SK-N-SH (cell line): Measurements from ENCODE around the gene AMFR. TPM values are rescaled to one million over a fixed set of nuclear protein-coding genes. Genes with fewer than 3 reads are reported as not detected.

Experiments
- CTCF ChIA-PET: fragments of 300-600, 350-600 bp; formaldehyde crosslinking; extraction: SDS; loops from one replicate; lab custom pipeline; 2021; lab: Yijun Ruan, JAX
- POLR2A ChIA-PET: fragments of 350-600 bp; sonication (Branson Sonifier 250); formaldehyde crosslinking; extraction: SDS; loops from one replicate; lab custom pipeline; 2020; ENCODE audit warnings: antibody characterized with exemption, inconsistent platforms; lab: Yijun Ruan, JAX
- DNase-seq: peaks from one replicate; pipeline ENCODE4 v3.0.0; 2012
- H2AFZ ChIP-seq: fragments of 200-600 bp; sonication (generic); 2 replicates; pipeline ENCODE4 v1.8.1; 2016; ENCODE audit warnings: antibody characterized with exemption, mild to moderate bottlenecking, low read depth
- H3F3A ChIP-seq: fragments of 200-600 bp; sonication (generic); replicated peaks from 2 replicates; pipeline ENCODE3; 2016; ENCODE audit warnings: antibody characterized with exemption, mild to moderate bottlenecking; ENCODE audit not compliant: insufficient read depth
- H3K27ac ChIP-seq, 2 experiments: fragments of 200-500 bp in 1 of 2; fragments of 200-600 bp in 1 of 2; sonication (Bioruptor generic) in 1 of 2; sonication (generic), shearing (Covaris generic) in 1 of 2; 2 replicates each; pipeline versions ENCODE4 v1.5.1 to v1.6.1; 2014 to 2016; ENCODE audit warnings: low read depth in 2 of 2, inconsistent platforms in 1 of 2, low read length in 1 of 2, mild to moderate bottlenecking in 1 of 2, mixed read lengths in 1 of 2
- H3K27me3 ChIP-seq: fragments of 200-600 bp; sonication (generic), shearing (Covaris generic); 2 replicates; pipeline ENCODE4 v1.6.1; 2016; ENCODE audit warnings: mixed run types; ENCODE audit not compliant: insufficient read depth
- H3K36me3 ChIP-seq, 2 experiments: fragments of 200-500 bp in 1 of 2; fragments of 200-600 bp in 1 of 2; sonication (Bioruptor generic) in 1 of 2; sonication (generic) in 1 of 2; replicated peaks in 1 of 2; 2 replicates each; pipeline versions ENCODE3 to v1.5.1; 2014 to 2016; ENCODE audit warnings: low read length in 1 of 2, mild to moderate bottlenecking in 1 of 2; ENCODE audit not compliant: insufficient read depth in 2 of 2, control insufficient read depth in 1 of 2
- H3K4me1 ChIP-seq, 2 experiments: fragments of 200-500 bp in 1 of 2; fragments of 200-600 bp in 1 of 2; sonication (Bioruptor generic) in 1 of 2; sonication (generic), shearing (Covaris generic) in 1 of 2; 2 replicates each; pipeline versions ENCODE4 v1.5.1 to v1.6.1; 2014 to 2016; ENCODE audit warnings: low read depth in 1 of 2, low read length in 1 of 2, mixed run types in 1 of 2; ENCODE audit not compliant: insufficient read depth in 2 of 2, control insufficient read depth in 1 of 2
- H3K4me2 ChIP-seq: fragments of 200-600 bp; sonication (generic), shearing (Covaris generic); 2 replicates; pipeline ENCODE4 v1.6.1; 2017; ENCODE audit warnings: mixed run types
- H3K4me3 ChIP-seq, 2 experiments: fragments of 200-500 bp in 1 of 2; fragments of 200-600 bp in 1 of 2; sonication (Bioruptor generic) in 1 of 2; sonication (generic), shearing (Covaris generic) in 1 of 2; 2 replicates each; pipeline versions ENCODE4 v1.5.1 to v1.8.1; 2014 to 2016; ENCODE audit warnings: low read depth in 2 of 2, inconsistent platforms in 1 of 2, low read length in 1 of 2, mild to moderate bottlenecking in 1 of 2, mixed read lengths in 1 of 2, moderate library complexity in 1 of 2
- H3K79me2 ChIP-seq: fragments of 200-600 bp; sonication (generic); 2 replicates; pipeline ENCODE4 v1.8.1; 2017; ENCODE audit warnings: mild to moderate bottlenecking; ENCODE audit not compliant: insufficient read depth
- H3K9ac ChIP-seq: fragments of 200-600 bp; sonication (generic); 2 replicates; pipeline ENCODE4 v1.6.1; 2017; ENCODE audit warnings: mixed run types
- H3K9me2 ChIP-seq: fragments of 200-600 bp; sonication (generic); 2 replicates; pipeline ENCODE4 v1.6.1; 2017; ENCODE audit warnings: mixed run types
- H3K9me3 ChIP-seq: fragments of 200-600 bp; sonication (generic); 2 replicates; pipeline ENCODE4 v1.6.1; 2017; ENCODE audit warnings: mixed run types, mild to moderate bottlenecking, moderate library complexity
- H4K20me1 ChIP-seq: fragments of 200-600 bp; sonication (generic); 2 replicates; pipeline ENCODE4 v1.6.1; 2017; ENCODE audit warnings: mild to moderate bottlenecking, mixed run types; ENCODE audit not compliant: insufficient read depth
- ELF1 ChIP-seq: IDR thresholded peaks from 2 replicates; pipeline ENCODE4 v1.4.0; 2012
- EP300 ChIP-seq, 2 experiments: IDR thresholded peaks; 2 replicates each; pipeline versions ENCODE4 v1.4.0 to v1.6.1; 2012; ENCODE audit warnings: borderline replicate concordance in 1 of 2, low read depth in 1 of 2, low read length in 1 of 2
- EZH2phosphoT487 ChIP-seq: fragments of 200-600 bp; sonication (generic); IDR thresholded peaks from 2 replicates; pipeline ENCODE4 v1.6.1; 2017; ENCODE audit warnings: low read depth, mixed run types, mild to moderate bottlenecking, antibody characterized with exemption, moderate library complexity, borderline replicate concordance
- FOSL2 ChIP-seq: IDR thresholded peaks from 2 replicates; pipeline ENCODE4 v1.4.0; 2012; ENCODE audit warnings: low read depth, mild to moderate bottlenecking, moderate library complexity, borderline replicate concordance
- GABPA ChIP-seq: IDR thresholded peaks from 2 replicates; pipeline ENCODE4 v1.4.0; 2012; ENCODE audit warnings: low read depth, mild to moderate bottlenecking
- GATA2 ChIP-seq: sonication (generic); formaldehyde crosslinking; IDR thresholded peaks from 2 replicates; pipeline ENCODE4 v1.5.0; 2020; ENCODE audit warnings: mild to moderate bottlenecking, missing genetic modification reagents
- JUND ChIP-seq: IDR thresholded peaks from 2 replicates; pipeline ENCODE4 v1.4.0; 2012
- NFIC ChIP-seq: IDR thresholded peaks from 2 replicates; pipeline ENCODE4 v1.4.0; 2012; ENCODE audit warnings: borderline replicate concordance
- NRF1 ChIP-seq: IDR thresholded peaks from 2 replicates; pipeline ENCODE4 v1.6.1; 2012; ENCODE audit warnings: low read depth, mild to moderate bottlenecking, low read length
- RAD21 ChIP-seq: IDR thresholded peaks from 2 replicates; pipeline ENCODE4 v1.6.1; 2012; ENCODE audit warnings: mild to moderate bottlenecking, low read length
- RCOR1 ChIP-seq: fragments of 150-350 bp; IDR thresholded peaks from 2 replicates; pipeline ENCODE4 v1.6.1; 2017; ENCODE audit warnings: antibody characterized with exemption, low read length
- RXRA ChIP-seq: IDR thresholded peaks from 2 replicates; pipeline ENCODE4 v1.4.0; 2012; ENCODE audit warnings: low read depth, mild to moderate bottlenecking, borderline replicate concordance
- SIN3A ChIP-seq: IDR thresholded peaks from 2 replicates; pipeline ENCODE4 v1.6.1; 2012; ENCODE audit warnings: low read depth, mild to moderate bottlenecking, low read length, moderate library complexity, borderline replicate concordance
- USF1 ChIP-seq: IDR thresholded peaks from 2 replicates; pipeline ENCODE4 v1.4.0; 2012; ENCODE audit warnings: low read depth, borderline replicate concordance
- WGBS: methylation state at CpG from one replicate; pipeline ENCODE4 v1.1.6; 2017; ENCODE audit warnings: low lambda C conversion rate; 5-methylcytosine and 5-hydroxymethylcytosine counted together
- polyA plus RNA-seq, 3 experiments: library from polyadenylated mRNA; depleted of rRNA; stranded (reverse); fragments of >200 nt; gene quantifications; 2 replicates each; pipeline ENCODE4 v1.2.3, GENCODE V29; 2012
- TF ChIP-seq, protein P1 (sequence below): fragments of 200-600 bp; sonication (generic); IDR thresholded peaks from 2 replicates; pipeline ENCODE4 v1.6.1; 2017; ENCODE audit warnings: antibody characterized with exemption, mild to moderate bottlenecking, moderate library complexity
- TF ChIP-seq, protein P2 (sequence below): IDR thresholded peaks from 2 replicates; pipeline ENCODE4 v1.4.0; 2012; ENCODE audit warnings: low read depth

The AMFR gene
- polyA plus RNA-seq, 1 of the 3 experiments (the other 2 are of a cell fraction), result 65.3 TPM

GRCh38 chr16:56428091-56428490 lies 2.7 kb upstream of the AMFR start:
- 96% methylated on average over 1 of the region's 1 CpG for WGBS

GRCh38 chr16:56426585-56426984 lies 1.2 kb upstream of the AMFR start:
- no peak for DNase-seq
- Histone ChIP-seq H3K9me2 (no peaks in the 10 kb centered on the region), H3K27ac (no peak overlapping the region), H2AFZ (no peak overlapping the region), H3K9me3 (peaks cover 5% of the 10 kb centered on the region; the same call in 1 of the 2 replicates), H3K4me2 (no peak overlapping the region), H4K20me1 (peaks cover 27% of the 10 kb centered on the region), H3K4me1 (peaks cover 0 to 9% of the 10 kb centered on the region in 2 experiments; a peak in 3 of 4 replicates), H3K79me2 (peaks cover 35% of the 10 kb centered on the region), H3F3A (peaks cover 28% of the 10 kb centered on the region), H3K27me3 (no peaks in the 10 kb centered on the region), H3K4me3 (no peak overlapping the region), H3K36me3 (peaks cover 11 to 31% of the 10 kb centered on the region in 2 experiments), H3K9ac (no peak overlapping the region)
- 89% methylated on average over 4 of the region's 4 CpGs for WGBS
- TF ChIP-seq, protein P1, sequence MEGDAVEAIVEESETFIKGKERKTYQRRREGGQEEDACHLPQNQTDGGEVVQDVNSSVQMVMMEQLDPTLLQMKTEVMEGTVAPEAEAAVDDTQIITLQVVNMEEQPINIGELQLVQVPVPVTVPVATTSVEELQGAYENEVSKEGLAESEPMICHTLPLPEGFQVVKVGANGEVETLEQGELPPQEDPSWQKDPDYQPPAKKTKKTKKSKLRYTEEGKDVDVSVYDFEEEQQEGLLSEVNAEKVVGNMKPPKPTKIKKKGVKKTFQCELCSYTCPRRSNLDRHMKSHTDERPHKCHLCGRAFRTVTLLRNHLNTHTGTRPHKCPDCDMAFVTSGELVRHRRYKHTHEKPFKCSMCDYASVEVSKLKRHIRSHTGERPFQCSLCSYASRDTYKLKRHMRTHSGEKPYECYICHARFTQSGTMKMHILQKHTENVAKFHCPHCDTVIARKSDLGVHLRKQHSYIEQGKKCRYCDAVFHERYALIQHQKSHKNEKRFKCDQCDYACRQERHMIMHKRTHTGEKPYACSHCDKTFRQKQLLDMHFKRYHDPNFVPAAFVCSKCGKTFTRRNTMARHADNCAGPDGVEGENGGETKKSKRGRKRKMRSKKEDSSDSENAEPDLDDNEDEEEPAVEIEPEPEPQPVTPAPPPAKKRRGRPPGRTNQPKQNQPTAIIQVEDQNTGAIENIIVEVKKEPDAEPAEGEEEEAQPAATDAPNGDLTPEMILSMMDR, result no peak
- no peak for TF ChIP-seq EZH2phosphoT487
- no peak for TF ChIP-seq ELF1
- no peak for TF ChIP-seq USF1
- no peak for TF ChIP-seq JUND
- no peak for TF ChIP-seq RAD21
- TF ChIP-seq, protein P2, sequence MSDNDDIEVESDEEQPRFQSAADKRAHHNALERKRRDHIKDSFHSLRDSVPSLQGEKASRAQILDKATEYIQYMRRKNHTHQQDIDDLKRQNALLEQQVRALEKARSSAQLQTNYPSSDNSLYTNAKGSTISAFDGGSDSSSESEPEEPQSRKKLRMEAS, result no peak
- no peak for TF ChIP-seq FOSL2
- no peak for TF ChIP-seq GABPA
- no peak for TF ChIP-seq RCOR1
- CTCF ChIA-PET, result interaction anchor here (1.0 kb wide), 1 partner anchor 56 kb away, joined by 3 read pairs; no protein-coding TSS in a partner anchor
- POLR2A ChIA-PET, result no interaction called here

More at GRCh38 chr16:56428091-56428490, 2.7 kb upstream of the AMFR start:
- no peak overlapping the region for H2AFZ ChIP-seq
- peaks cover 31% of the 10 kb centered on the region for H3F3A ChIP-seq
- H3K4me2 ChIP-seq, result no peak overlapping the region
- no peak for TF ChIP-seq NRF1
- no peak for TF ChIP-seq NFIC
- TF ChIP-seq SIN3A, result no peak
- TF ChIP-seq JUND, result no peak
- no peak for TF ChIP-seq EP300 (IDR thresholded peaks at IDR 0.05; ENCODE audit: borderline replicate concordance in 1 of 2, low read depth in 1 of 2, low read length in 1 of 2)
- TF ChIP-seq GATA2 (CRISPR knock-in tag), result no peak
- no peak for TF ChIP-seq RXRA
- H4K20me1 ChIP-seq, result peaks cover 11% of the 10 kb centered on the region
- H3K9ac ChIP-seq, result no peak overlapping the region
- peaks cover 5% of the 10 kb centered on the region; the same call in 1 of the 2 replicates for H3K9me3 ChIP-seq
- ChIA-PET CTCF (no interaction called here), POLR2A (no interaction called here)
- no peaks in the 10 kb centered on the region for H3K9me2 ChIP-seq
- no peaks in the 10 kb centered on the region for H3K27me3 ChIP-seq
- peaks cover 0 to 9% of the 10 kb centered on the region in 2 experiments; a peak in 2 of 4 replicates for H3K4me1 ChIP-seq
- peak overlapping the region in 1 of 2 experiments; percentile 8; a peak in 1 of 4 replicates for H3K27ac ChIP-seq
- DNase-seq, result no peak
- peaks cover 20% of the 10 kb centered on the region for H3K79me2 ChIP-seq
- peaks cover 26 to 46% of the 10 kb centered on the region in 2 experiments for H3K36me3 ChIP-seq
- H3K4me3 ChIP-seq, result no peak overlapping the region
